CD4-positive, alpha-beta T cell (primary cell): ENCODE results near the gene VAV1. TPM values are rescaled to one million over a fixed set of nuclear protein-coding genes. Genes with fewer than 3 reads are reported as not detected.

Experiments
- ATAC-seq: fragments of 200-7000 bp; cut with Tn5 transposase; one replicate; pipeline ENCODE4 v1.10.0; 2022; ENCODE audit warnings: mild to moderate bottlenecking; ENCODE audit not compliant: poor library complexity
- CTCF ChIA-PET: fragments of 350-600 bp; sonication (Branson Sonifier 250); formaldehyde crosslinking; loops from one replicate; lab custom pipeline; 2021; ENCODE audit warnings: antibody characterized with exemption, inconsistent platforms; lab: Charles Lee
- POLR2A ChIA-PET: fragments of 350-600 bp; sonication (Branson Sonifier 250); formaldehyde crosslinking; loops from one replicate; lab custom pipeline; 2021; ENCODE audit warnings: antibody characterized with exemption, inconsistent platforms; lab: Charles Lee
- DNase-seq, 14 experiments: peaks; one replicate each; pipeline ENCODE4 v3.0.0-alpha.2; 2013 to 2020; ENCODE audit warnings: mixed read lengths in 2 of 14
- H3K27ac ChIP-seq, 2 donors: one replicate each; pipeline versions ENCODE4 v1.5.1 to v1.7.0; 2013; ENCODE audit warnings: low read length in 2 of 2, low read depth in 1 of 2, mild to moderate bottlenecking in 1 of 2
- H3K27me3 ChIP-seq, 2 experiments: 1 replicate in 1 of 2; 2 replicates in 1 of 2; pipeline versions ENCODE4 v1.6.1 to v1.7.0; 2013; ENCODE audit warnings: low read length in 2 of 2, control low read depth in 1 of 2, mild to moderate bottlenecking in 1 of 2, moderate library complexity in 1 of 2; ENCODE audit not compliant: insufficient read depth in 2 of 2, control insufficient read depth in 1 of 2
- H3K36me3 ChIP-seq: one replicate; pipeline ENCODE4 v1.6.1; 2013; ENCODE audit warnings: low read length, control low read depth; ENCODE audit not compliant: insufficient read depth
- H3K4me1 ChIP-seq: one replicate; pipeline ENCODE4 v1.6.1; 2013; ENCODE audit warnings: low read length, control low read depth; ENCODE audit not compliant: insufficient read depth
- H3K4me3 ChIP-seq: one replicate; pipeline ENCODE4 v1.5.1; 2013; ENCODE audit warnings: mild to moderate bottlenecking, low read length, moderate library complexity
- H3K9me3 ChIP-seq, 2 experiments: 1 replicate in 1 of 2; 2 replicates in 1 of 2; pipeline versions ENCODE4 v1.6.1 to v1.7.0; 2013; ENCODE audit warnings: low read length in 2 of 2, mild to moderate bottlenecking in 2 of 2, control low read depth in 1 of 2, moderate library complexity in 1 of 2; ENCODE audit not compliant: control insufficient read depth in 1 of 2, insufficient read depth in 1 of 2
- H3K27ac Mint-ChIP-seq: one replicate; pipeline ENCODE4 v1.8.0; 2020; ENCODE audit warnings: mixed read lengths
- H3K27me3 Mint-ChIP-seq: one replicate; pipeline ENCODE4 v1.8.0; 2021; ENCODE audit warnings: mixed read lengths
- H3K36me3 Mint-ChIP-seq: one replicate; pipeline ENCODE4 v1.8.0; 2021; ENCODE audit warnings: low read depth, mixed read lengths
- H3K4me1 Mint-ChIP-seq: one replicate; pipeline ENCODE4 v1.8.0; 2021; ENCODE audit warnings: low read depth, mixed read lengths
- H3K4me3 Mint-ChIP-seq: one replicate; pipeline ENCODE4 v1.8.0; 2020; ENCODE audit warnings: mild to moderate bottlenecking, mixed read lengths
- H3K9me3 Mint-ChIP-seq: one replicate; pipeline ENCODE4 v1.8.0; 2020; ENCODE audit warnings: mixed read lengths
- CTCF ChIP-seq: fragments of 200-600 bp; IDR thresholded peaks from one replicate; pipeline ENCODE4 v1.8.0; 2022; ENCODE audit warnings: antibody characterized with exemption, mild to moderate bottlenecking
- intact Hi-C, 2 experiments: fragments of 100-400 bp; cut with DNase I in 1 of 2; cut with micrococcal nuclease in 1 of 2; formaldehyde crosslinking; loops; one replicate each; pipeline versions ENCODE4 v1.15.1 to v1.9.0; 2023 to 2025; cut with DNase I, micrococcal nuclease
- total RNA-seq, 174 experiments: library from RNA in 2 of 174; stranded (reverse) in 2 of 174; gene quantifications; one replicate each; pipeline ENCODE4 v1.2.3 and lab custom pipeline; 2021 to 2026

The VAV1 gene
- total RNA-seq, 2 experiments from 2014 or later = 70.0 to 70.1 TPM

- intact Hi-C loops = no loop called here
- Histone ChIP-seq H3K27ac (no peak overlapping the region), H3K9me3 (no peaks in the 10 kb centered on the region), H3K4me1 (peaks cover 35% of the 10 kb centered on the region), H3K27me3 (no peaks in the 10 kb centered on the region), H3K36me3 (peaks cover 33% of the 10 kb centered on the region), H3K4me3 (no peak overlapping the region)
- POLR2A ChIA-PET = no interaction called here
- no peak for DNase-seq
- Mint-ChIP-seq H3K4me3 (no peak overlapping the region), H3K4me1 (peaks cover 26% of the 10 kb centered on the region), H3K36me3 (peaks cover 25% of the 10 kb centered on the region), H3K27ac (no peak overlapping the region), H3K9me3 (no peaks in the 10 kb centered on the region), H3K27me3 (no peaks in the 10 kb centered on the region)
- no peak for TF ChIP-seq CTCF
- no peak for ATAC-seq
- CTCF ChIA-PET = interaction anchor here (1.2 kb wide), 1 partner anchor 101 kb away, joined by 3 read pairs; no protein-coding TSS in a partner anchor
Measured at GRCh38 chr19:6734096-6734696, 38.3 kb upstream of the VAV1 start.

GRCh38 chr19:6735181-6735911, 37.2 kb upstream of the VAV1 start:
- Mint-ChIP-seq H3K9me3 (no peaks in the 10 kb centered on the region), H3K36me3 (peaks cover 25% of the 10 kb centered on the region), H3K4me1 (peaks cover 36% of the 10 kb centered on the region), H3K27me3 (no peaks in the 10 kb centered on the region), H3K27ac (peak overlapping the region; percentile 85), H3K4me3 (no peak overlapping the region)
- Histone ChIP-seq H3K27me3 (no peaks in the 10 kb centered on the region), H3K4me1 (peaks cover 45% of the 10 kb centered on the region), H3K9me3 (no peaks in the 10 kb centered on the region), H3K36me3 (peaks cover 33% of the 10 kb centered on the region), H3K27ac (peak overlapping the region; percentile 74 to 92), H3K4me3 (no peak overlapping the region)
- ChIA-PET CTCF (interaction anchor here (1.5 to 2.3 kb wide), 2 partner anchors 104 to 128 kb away, joined by 9 to 12 read pairs; no protein-coding TSS in a partner anchor), POLR2A (interaction anchor here (1.5 to 4.0 kb wide), 2 partner anchors 37 to 128 kb away, joined by 5 to 44 read pairs; partner anchors contain the start of gene VAV1)
- intact Hi-C loops = loop anchor here (5.0 kb wide), 4 partner anchors 218 to 797 kb away; partner anchors contain the start of genes ALKBH7 (in 1 of the 2) and CRB3 (in 1 of the 2)
- no peak for TF ChIP-seq CTCF
- ATAC-seq = no peak
- peak in 1 of 14 experiments; percentile 39 for DNase-seq

GRCh38 chr19:6736169-6736916, 36.2 kb upstream of the VAV1 start:
- peaks cover 25% of the 10 kb centered on the region for H3K36me3 Mint-ChIP-seq
- TF ChIP-seq CTCF = peak; percentile 57
- peak overlapping the region; percentile 77 for H3K4me3 ChIP-seq
- no peaks in the 10 kb centered on the region for H3K27me3 Mint-ChIP-seq
- CTCF ChIA-PET = interaction anchor here (0.6 to 2.3 kb wide), 8 partner anchors 31 to 333 kb away, joined by 3 to 12 read pairs (median 4); partner anchors contain the start of genes SH2D3A, TNFSF14, VAV1 and ZNF557
- peak overlapping the region; percentile 95 for H3K4me3 Mint-ChIP-seq
- H3K36me3 ChIP-seq = peaks cover 29% of the 10 kb centered on the region
- intact Hi-C loops = loop anchor here (1.0 to 5.0 kb wide), 5 partner anchors 104 to 796 kb away; partner anchors contain the start of genes ALKBH7 (in 1 of the 2) and CRB3 (in 1 of the 2)
- peaks cover 42% of the 10 kb centered on the region for H3K4me1 Mint-ChIP-seq
- no peaks in the 10 kb centered on the region for H3K9me3 ChIP-seq
- no peaks in the 10 kb centered on the region for H3K27me3 ChIP-seq
- H3K4me1 ChIP-seq = peaks cover 55% of the 10 kb centered on the region
- peak in 13 of 14 experiments; percentile 35 to 89 (median 50) for DNase-seq
- ATAC-seq = peak; percentile 21
- POLR2A ChIA-PET = interaction anchor here (0.7 to 4.4 kb wide), 10 partner anchors 13 to 363 kb away, joined by 3 to 44 read pairs (median 8); partner anchors contain the start of genes KHSRP, SH2D3A and VAV1
- H3K9me3 Mint-ChIP-seq = no peaks in the 10 kb centered on the region
- H3K27ac Mint-ChIP-seq = peak overlapping the region; percentile 85
- peak overlapping the region; percentile 74 to 92 for H3K27ac ChIP-seq
